Endometrial microvascular endothelial cells (primary cell): ENCODE measurements around the gene PLEKHM2. TPM values are rescaled to one million over a fixed set of nuclear protein-coding genes. Genes with fewer than 3 reads are reported as not detected.

Experiments
- in situ Hi-C: cut with HindIII; loops from 2 replicates; pipeline ENCODE4 v1.10.0; 2017; ENCODE audit warnings: low sequenced_read_pairs, low pct_unique_long_range_greater_than_20kb; ENCODE audit errors: inconsistent ontology term
- total RNA-seq: library from RNA; depleted of rRNA; stranded (reverse); fragments of >200 nt; gene quantifications from one replicate; pipeline ENCODE4 v1.2.3, GENCODE V29; 2015; ENCODE audit errors: inconsistent ontology term

PLEKHM2 gene
- total RNA-seq, 1 donor from 2014 or later = 42.1 TPM

GRCh38 chr1:15749399-15750291 lies 65.5 kb downstream of the PLEKHM2 start:
- in situ Hi-C loops = no loop called here

GRCh38 chr1:15750924-15751323 lies 66.8 kb downstream of the PLEKHM2 start:
- in situ Hi-C loops = no loop called here

- in situ Hi-C loops = no loop called here
Measured at GRCh38 chr1:15751717-15752116, 67.6 kb downstream of the PLEKHM2 start.

GRCh38 chr1:15753776-15754175 lies 69.7 kb downstream of the PLEKHM2 start:
- in situ Hi-C loops = no loop called here

- in situ Hi-C loops = no loop called here
Measured at GRCh38 chr1:15755021-15755645, 71.0 kb downstream of the PLEKHM2 start.

- in situ Hi-C loops = no loop called here
Measured at GRCh38 chr1:15755646-15756040, 71.5 kb downstream of the PLEKHM2 start.

GRCh38 chr1:15756143-15757015 lies 72.3 kb downstream of the PLEKHM2 start:
- in situ Hi-C loops = no loop called here

- in situ Hi-C loops = no loop called here
Measured at GRCh38 chr1:15757016-15757543, 73.0 kb downstream of the PLEKHM2 start.

GRCh38 chr1:15757575-15758342 lies 73.6 kb downstream of the PLEKHM2 start:
- in situ Hi-C loops = no loop called here

GRCh38 chr1:15758343-15758931 lies 74.3 kb downstream of the PLEKHM2 start, which contains the start of gene FBLIM1:
TSS of gene FBLIM1 (plus strand) at chr1:15758795. CDS start at chr1:15764984, 6,189 bp downstream.
- in situ Hi-C loops = no loop called here

GRCh38 chr1:15758953-15759661 lies 75.0 kb downstream of the PLEKHM2 start:
- in situ Hi-C loops = no loop called here

- in situ Hi-C loops = no loop called here
Measured at GRCh38 chr1:15760520-15761211, 76.5 kb downstream of the PLEKHM2 start.

GRCh38 chr1:15761366-15762128 lies 77.4 kb downstream of the PLEKHM2 start:
- in situ Hi-C loops = no loop called here

GRCh38 chr1:15762546-15762945 lies 78.4 kb downstream of the PLEKHM2 start:
- in situ Hi-C loops = no loop called here

GRCh38 chr1:15764269-15764764 lies 80.2 kb downstream of the PLEKHM2 start:
- in situ Hi-C loops = no loop called here

- in situ Hi-C loops = no loop called here
Measured at GRCh38 chr1:15764890-15765289, 80.8 kb downstream of the PLEKHM2 start.
